GM06990 (cell line): Measurements from ENCODE around the gene IL18RAP.

Experiments
- DNase-seq: peaks from one replicate; pipeline ENCODE4 v3.0.0-alpha.2; 2011; ENCODE audit not compliant: insufficient read length; ENCODE audit errors: extremely low read depth
- H3K27me3 ChIP-seq: replicated peaks from 2 replicates; pipeline ENCODE4 v1.6.0; 2011; ENCODE audit warnings: low read length; ENCODE audit not compliant: control insufficient read depth, insufficient read depth
- H3K36me3 ChIP-seq: 2 replicates; pipeline ENCODE4 v1.5.1; 2011; ENCODE audit warnings: low read length; ENCODE audit not compliant: control insufficient read depth, insufficient read depth
- H3K4me3 ChIP-seq: replicated peaks from 2 replicates; pipeline ENCODE4 v1.5.1; 2011; ENCODE audit warnings: low read depth, mild to moderate bottlenecking, control low read depth, low read length
- TF ChIP-seq, protein P1 (sequence below): IDR thresholded peaks from 2 replicates; pipeline ENCODE4 v1.5.1; 2011; ENCODE audit warnings: low read length, control low read depth, mild to moderate bottlenecking, inconsistent platforms; ENCODE audit not compliant: insufficient read depth, poor library complexity, severe bottlenecking

IL18RAP gene

GRCh38 chr2:102494570-102494969 is 71.6 kb downstream of the IL18RAP start:
- TF ChIP-seq, protein P1, sequence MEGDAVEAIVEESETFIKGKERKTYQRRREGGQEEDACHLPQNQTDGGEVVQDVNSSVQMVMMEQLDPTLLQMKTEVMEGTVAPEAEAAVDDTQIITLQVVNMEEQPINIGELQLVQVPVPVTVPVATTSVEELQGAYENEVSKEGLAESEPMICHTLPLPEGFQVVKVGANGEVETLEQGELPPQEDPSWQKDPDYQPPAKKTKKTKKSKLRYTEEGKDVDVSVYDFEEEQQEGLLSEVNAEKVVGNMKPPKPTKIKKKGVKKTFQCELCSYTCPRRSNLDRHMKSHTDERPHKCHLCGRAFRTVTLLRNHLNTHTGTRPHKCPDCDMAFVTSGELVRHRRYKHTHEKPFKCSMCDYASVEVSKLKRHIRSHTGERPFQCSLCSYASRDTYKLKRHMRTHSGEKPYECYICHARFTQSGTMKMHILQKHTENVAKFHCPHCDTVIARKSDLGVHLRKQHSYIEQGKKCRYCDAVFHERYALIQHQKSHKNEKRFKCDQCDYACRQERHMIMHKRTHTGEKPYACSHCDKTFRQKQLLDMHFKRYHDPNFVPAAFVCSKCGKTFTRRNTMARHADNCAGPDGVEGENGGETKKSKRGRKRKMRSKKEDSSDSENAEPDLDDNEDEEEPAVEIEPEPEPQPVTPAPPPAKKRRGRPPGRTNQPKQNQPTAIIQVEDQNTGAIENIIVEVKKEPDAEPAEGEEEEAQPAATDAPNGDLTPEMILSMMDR: no peak
- Histone ChIP-seq H3K36me3 (no peaks in the 10 kb centered on the region), H3K27me3 (no peaks in the 10 kb centered on the region), H3K4me3 (no peak overlapping the region)
- DNase-seq: no peak

DNA sequence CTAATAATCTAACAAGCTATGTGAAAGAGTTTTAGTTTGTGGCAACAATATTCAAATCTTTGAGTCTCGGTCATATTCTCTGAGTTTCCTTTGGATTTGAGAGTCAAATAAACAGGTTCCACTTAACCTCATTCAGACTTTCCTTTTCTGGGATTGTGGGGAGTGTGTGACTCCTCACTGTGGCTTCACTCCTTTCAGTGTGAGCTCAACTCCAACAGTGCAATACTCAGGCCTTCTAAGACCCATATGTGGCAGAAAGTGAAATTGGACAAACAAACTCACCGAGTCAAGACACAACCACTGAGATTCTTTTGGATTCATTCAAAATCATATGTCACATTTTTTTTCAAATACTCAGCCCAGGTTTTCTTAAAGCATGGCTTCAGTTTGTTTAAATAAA is 75.5 kb downstream of the IL18RAP start:
- Histone ChIP-seq H3K36me3 (no peaks in the 10 kb centered on the region), H3K27me3 (peaks cover 7% of the 10 kb centered on the region), H3K4me3 (no peak overlapping the region)
- TF ChIP-seq, protein P1: no peak
- no peak for DNase-seq

GRCh38 chr2:102499558-102499957 is 76.6 kb downstream of the IL18RAP start:
- TF ChIP-seq, protein P1: no peak
- Histone ChIP-seq H3K27me3 (peaks cover 7% of the 10 kb centered on the region), H3K36me3 (no peaks in the 10 kb centered on the region), H3K4me3 (no peak overlapping the region)
- DNase-seq: no peak
